GM23248 (cell line): ENCODE measurements around the gene AJM1. TPM values are rescaled to one million over a fixed set of nuclear protein-coding genes. Genes with fewer than 3 reads are reported as not detected.
"Not testable (repeated sequence)": the region's sequence is repeated elsewhere in the genome, so short reads cannot be mapped to it uniquely, and the experiment has no call there.

ENCODE experiments used
- DNase-seq: peaks from one replicate; pipeline ENCODE4 v3.0.0-alpha.2; 2015
- H2AFZ ChIP-seq: fragments of 200-600 bp; sonication (generic); 2 replicates; pipeline ENCODE4 v1.6.1; 2016; ENCODE audit warnings: antibody characterized with exemption
- H3F3A ChIP-seq: fragments of 200-600 bp; sonication (generic); 2 replicates; pipeline ENCODE4 v1.6.1; 2016; ENCODE audit warnings: mild to moderate bottlenecking, antibody characterized with exemption, mixed run types; ENCODE audit not compliant: insufficient read depth
- H3K27ac ChIP-seq: fragments of 200-600 bp; sonication (generic); 2 replicates; pipeline ENCODE4 v1.5.1; 2016; ENCODE audit warnings: mild to moderate bottlenecking
- H3K27me3 ChIP-seq: fragments of 200-600 bp; sonication (generic); replicated peaks from 2 replicates; pipeline ENCODE4 v1.6.1; 2016; ENCODE audit warnings: mild to moderate bottlenecking; ENCODE audit not compliant: insufficient read depth
- H3K36me3 ChIP-seq: fragments of 200-600 bp; sonication (generic); 2 replicates; pipeline ENCODE4 v1.6.1; 2016; ENCODE audit warnings: low read depth, mild to moderate bottlenecking
- H3K4me1 ChIP-seq: fragments of 200-600 bp; sonication (generic); 2 replicates; pipeline ENCODE4 v1.6.1; 2016; ENCODE audit warnings: mild to moderate bottlenecking; ENCODE audit not compliant: insufficient read depth
- H3K4me2 ChIP-seq: fragments of 200-600 bp; sonication (generic); one replicate; pipeline ENCODE4 v1.6.1; 2016; ENCODE audit warnings: mild to moderate bottlenecking; ENCODE audit not compliant: unreplicated experiment
- H3K4me3 ChIP-seq: fragments of 200-600 bp; sonication (generic); 2 replicates; pipeline ENCODE4 v1.5.1; 2016; ENCODE audit warnings: mild to moderate bottlenecking
- H3K79me2 ChIP-seq: fragments of 200-600 bp; sonication (generic); 2 replicates; pipeline ENCODE4 v1.6.1; 2016; ENCODE audit warnings: mild to moderate bottlenecking; ENCODE audit not compliant: insufficient read depth
- H3K9ac ChIP-seq: fragments of 200-600 bp; sonication (generic); 2 replicates; pipeline ENCODE4 v1.6.1; 2016; ENCODE audit warnings: mild to moderate bottlenecking
- H3K9me2 ChIP-seq: fragments of 200-600 bp; sonication (generic); 2 replicates; pipeline ENCODE4 v1.6.1; 2016; ENCODE audit warnings: mixed run types, mild to moderate bottlenecking, moderate library complexity; ENCODE audit not compliant: insufficient read depth
- H3K9me3 ChIP-seq: fragments of 200-600 bp; sonication (generic); one replicate; pipeline ENCODE4 v1.6.1; 2017; ENCODE audit warnings: low read depth
- H4K20me1 ChIP-seq: fragments of 200-600 bp; sonication (generic); 2 replicates; pipeline ENCODE4 v1.6.0; 2016; ENCODE audit not compliant: insufficient read depth
- EZH2 ChIP-seq: fragments of 200-600 bp; sonication (generic); IDR thresholded peaks from 2 replicates; pipeline ENCODE4 v1.6.1; 2018; ENCODE audit warnings: antibody characterized with exemption, mild to moderate bottlenecking; ENCODE audit not compliant: insufficient read depth, poor library complexity, severe bottlenecking
- EZH2phosphoT487 ChIP-seq: fragments of 200-600 bp; sonication (generic); IDR thresholded peaks from 2 replicates; pipeline ENCODE4 v1.6.1; 2018; ENCODE audit warnings: antibody characterized with exemption, moderate library complexity, mild to moderate bottlenecking, low read depth; ENCODE audit not compliant: insufficient read depth
- WGBS, 2 experiments: methylation state at CpG; one replicate each; pipeline ENCODE4 v1.1.6; 2015 to 2017; ENCODE audit warnings: low lambda C conversion rate in 2 of 2, low coverage in 1 of 2; ENCODE audit errors: missing lambda C conversion rate in 2 of 2; 5-methylcytosine and 5-hydroxymethylcytosine counted together
- in situ Hi-C: fragments of 300-500 bp; cut with MboI; formaldehyde crosslinking; loops from 2 replicates; pipeline ENCODE4 v1.15.0; 2020
- polyA plus RNA-seq: library from polyadenylated mRNA; unstranded; fragments of >200 nt; fragmentation: Nextera tagmentation; extraction: Ambion mirVana; gene quantifications from 2 replicates; pipeline ENCODE4 v1.2.1, GENCODE V29; 2016
- total RNA-seq: library from RNA; depleted of rRNA; stranded (reverse); fragments of >200 nt; shearing (Covaris generic); gene quantifications from 2 replicates; pipeline ENCODE4 v1.2.3, GENCODE V29; 2014

Gene AJM1
- total and polyA plus RNA-seq, 2 experiments from 2014 or later: 1.1 to 1.4 TPM

GRCh38 chr9:136796238-136796774 lies 46.0 kb upstream of the AJM1 start, which contains the start of gene CCDC183:
Gene CCDC183, plus strand, starts transcription at chr9:136796338. Its CDS starts 60 bp downstream, at chr9:136796398.
- peaks cover 3% of the 10 kb centered on the region; the same call in 1 of the 2 replicates for H3K4me1 ChIP-seq
- no peak within 1 kb of the TSS for H3K9ac ChIP-seq
- in situ Hi-C loops: no loop called here
- H3F3A ChIP-seq: 0 out of 2 replicates have a peak, but pooled peaks cover 1% of the 10 kb centered on the region
- no peak within 1 kb of the TSS for H3K27ac ChIP-seq
- DNase-seq: no peak
- no peak within 1 kb of the TSS for H2AFZ ChIP-seq
- WGBS, 2 experiments: 31 to 43% methylated on average over 5 of the region's 5 CpGs
- TF ChIP-seq EZH2phosphoT487 (no peak), EZH2 (no peak)
- no peaks in the 10 kb centered on the region for H3K9me2 ChIP-seq
- H3K27me3 ChIP-seq: peaks cover 37% of the 10 kb centered on the region
- H3K36me3 ChIP-seq: no peaks in the 10 kb centered on the region
- 0 out of 2 replicates have a peak, but pooled peaks cover 5% of the 10 kb centered on the region for H3K79me2 ChIP-seq
- no peak within 1 kb of the TSS for H3K4me3 ChIP-seq
- no peaks in the 10 kb centered on the region for H3K9me3 ChIP-seq
- no peaks in the 10 kb centered on the region for H4K20me1 ChIP-seq
- H3K4me2 ChIP-seq: no peak within 1 kb of the TSS

DNA sequence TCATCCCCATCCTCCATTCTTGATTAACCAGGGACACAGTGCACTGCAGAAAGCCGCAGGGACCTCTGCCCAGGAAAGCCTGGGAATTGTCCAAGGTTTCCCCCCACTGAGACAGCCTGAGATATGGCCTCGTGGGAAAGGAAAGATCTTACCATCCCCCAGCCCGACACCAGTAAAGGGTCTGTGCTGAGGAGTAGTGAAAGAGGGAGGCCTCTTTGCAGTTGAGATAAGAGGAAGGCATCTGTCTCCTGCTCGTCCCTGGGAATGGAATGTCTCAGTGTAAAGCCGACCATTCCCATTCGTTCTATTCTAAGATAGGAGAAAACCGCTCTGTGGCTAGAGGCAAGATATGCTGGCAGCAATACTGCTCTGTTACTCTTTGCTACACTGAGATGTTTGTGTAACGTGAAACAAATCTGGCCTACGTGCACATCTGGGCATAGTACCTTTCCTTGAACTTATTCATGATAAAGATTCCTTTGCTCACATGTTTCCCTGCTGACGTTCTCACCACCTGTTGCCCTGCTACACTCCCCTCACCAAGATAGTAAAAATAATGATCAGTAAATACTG lies 45.4 kb upstream of the AJM1 start:
- H3K4me3 ChIP-seq, H3F3A ChIP-seq, H3K27ac ChIP-seq, H3K9me3 ChIP-seq, H3K36me3 ChIP-seq, DNase-seq, H3K4me2 ChIP-seq, H3K79me2 ChIP-seq, H3K9ac ChIP-seq, H3K9me2 ChIP-seq, in situ Hi-C loops, H3K4me1 ChIP-seq, H4K20me1 ChIP-seq, H2AFZ ChIP-seq: not testable (repeated sequence)
- 5 to 7% methylated on average over 10 of the region's 10 CpGs for WGBS, 2 experiments
- peaks cover 42% of the 10 kb centered on the region for H3K27me3 ChIP-seq

DNA sequence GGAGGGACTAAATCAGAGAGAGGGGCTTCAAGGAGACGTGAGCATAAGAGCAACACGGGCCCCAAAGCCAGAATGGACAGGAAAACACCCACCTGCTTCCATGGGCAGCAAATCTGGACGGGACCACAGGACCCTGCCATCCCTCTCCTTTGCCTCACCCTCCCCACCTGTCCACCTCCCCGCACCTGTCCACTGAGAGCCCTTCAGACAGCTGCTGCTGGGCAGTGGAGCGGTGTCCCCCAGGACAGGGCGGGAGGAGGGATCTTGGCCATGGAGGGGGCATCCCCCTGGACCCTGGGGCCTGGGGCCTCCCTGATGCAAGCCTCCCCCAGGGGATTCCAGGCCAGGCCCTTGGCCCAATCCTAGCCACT lies 43.6 kb upstream of the AJM1 start:
- H3K4me3 ChIP-seq: no peak overlapping the region
- TF ChIP-seq EZH2phosphoT487 (no peak), EZH2 (peak; percentile 2)
- no peaks in the 10 kb centered on the region for H3K9me2 ChIP-seq
- H3K9me3 ChIP-seq: no peaks in the 10 kb centered on the region
- H3K27ac ChIP-seq: no peak overlapping the region
- no peaks in the 10 kb centered on the region for H4K20me1 ChIP-seq
- no peak for DNase-seq
- H3K9ac ChIP-seq: no peak overlapping the region
- no peak overlapping the region for H2AFZ ChIP-seq
- 0 out of 2 replicates have a peak, but pooled peaks cover 4% of the 10 kb centered on the region for H3F3A ChIP-seq
- H3K36me3 ChIP-seq: no peaks in the 10 kb centered on the region
- no peaks in the 10 kb centered on the region for H3K79me2 ChIP-seq
- H3K4me2 ChIP-seq: no peak overlapping the region
- WGBS, 2 experiments: 67 to 68% methylated on average over 6 of the region's 6 CpGs
- H3K4me1 ChIP-seq: 0 out of 2 replicates have a peak, but pooled peaks cover 3% of the 10 kb centered on the region
- peaks cover 50% of the 10 kb centered on the region for H3K27me3 ChIP-seq
- in situ Hi-C loops: no loop called here

DNA sequence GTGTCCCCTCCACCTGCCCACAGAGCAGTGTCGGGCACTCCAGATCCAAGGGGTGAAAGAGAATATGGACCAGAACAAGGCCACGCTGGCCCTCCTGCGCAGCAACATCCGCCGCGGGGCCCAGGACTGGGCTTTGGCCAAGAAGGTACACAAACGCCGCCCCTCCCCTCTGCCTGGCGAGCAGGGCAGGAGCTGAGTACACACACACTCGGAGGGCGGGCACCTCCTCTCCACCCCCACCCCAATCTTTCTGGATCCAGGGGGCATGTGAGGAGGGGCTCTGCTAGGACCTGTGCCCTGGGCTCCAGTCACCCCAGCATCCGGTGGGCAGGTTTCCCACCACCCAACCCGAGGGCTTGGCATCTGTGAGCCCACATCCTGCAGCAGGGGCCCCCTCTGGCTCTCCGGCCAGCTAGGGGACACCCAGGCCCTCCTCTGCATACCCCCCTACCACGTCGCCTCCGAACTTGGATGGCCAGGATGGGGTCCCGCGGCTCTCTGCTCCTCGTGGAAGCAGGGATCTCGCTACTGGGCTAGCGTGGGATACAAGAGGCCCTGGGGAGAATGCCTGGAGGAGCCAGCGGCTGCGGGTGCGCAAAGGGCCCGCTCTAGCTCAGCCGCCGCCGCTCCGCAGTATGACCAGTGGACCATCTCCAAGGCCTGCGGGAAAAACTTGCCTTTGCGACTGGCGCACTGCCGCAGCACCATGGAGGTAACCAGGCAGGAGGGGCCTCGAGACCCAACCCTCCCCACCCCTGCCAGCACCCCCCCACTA lies 43.0 kb upstream of the AJM1 start:
- no peak overlapping the region for H3K4me3 ChIP-seq

More for the DNA sequence above, 43.0 kb upstream of the AJM1 start:
- WGBS, 2 experiments: 29% methylated on average over 29 to 35 of the region's 35 CpGs
- H3K27me3 ChIP-seq: peaks cover 50% of the 10 kb centered on the region
- peak; percentile 16 for DNase-seq
- H3K79me2 ChIP-seq: no peaks in the 10 kb centered on the region
- H3F3A ChIP-seq: 0 out of 2 replicates have a peak, but pooled peaks cover 4% of the 10 kb centered on the region
- no peak overlapping the region for H3K27ac ChIP-seq
- H3K36me3 ChIP-seq: no peaks in the 10 kb centered on the region
- in situ Hi-C loops: no loop called here
- 0 out of 2 replicates have a peak, but pooled peaks cover 3% of the 10 kb centered on the region for H3K4me1 ChIP-seq
- H2AFZ ChIP-seq: no peak overlapping the region
- H4K20me1 ChIP-seq: no peaks in the 10 kb centered on the region
- TF ChIP-seq EZH2 (peak; percentile 17), EZH2phosphoT487 (no peak)
- H3K4me2 ChIP-seq: no peak overlapping the region
- H3K9ac ChIP-seq: no peak overlapping the region
- no peaks in the 10 kb centered on the region for H3K9me2 ChIP-seq
- no peaks in the 10 kb centered on the region for H3K9me3 ChIP-seq
